HepG2 (cell line): Measurements from ENCODE around the gene PGAP1.

Experiments
- ESRRA ChIP-seq: sonication (generic); formaldehyde crosslinking; IDR thresholded peaks from 2 replicates; pipeline ENCODE4 v1.5.1; 2020; ENCODE audit warnings: mild to moderate bottlenecking, low read depth, missing genetic modification reagents
- ETV5 ChIP-seq: IDR thresholded peaks from 2 replicates; pipeline ENCODE4 v1.6.1; 2018; ENCODE audit warnings: missing biosample characterization, missing genetic modification reagents, inconsistent platforms, borderline replicate concordance
- EZH2 ChIP-seq: conservative IDR thresholded peaks from 2 replicates; pipeline ENCODE4 v1.6.1; 2012; ENCODE audit warnings: mild to moderate bottlenecking, low read depth, low read length, moderate library complexity
- JARID2 ChIP-seq: sonication (generic); formaldehyde crosslinking; IDR thresholded peaks from 2 replicates; pipeline ENCODE4 v1.8.1; 2023; ENCODE audit warnings: missing genetic modification reagents, inconsistent platforms; ENCODE audit not compliant: insufficient replicate concordance
- JUN ChIP-seq: sonication (generic); formaldehyde crosslinking; IDR thresholded peaks from 2 replicates; pipeline ENCODE4 v1.4.0; 2020; ENCODE audit warnings: mild to moderate bottlenecking, missing genetic modification reagents
- PRDM4 ChIP-seq: sonication (generic); formaldehyde crosslinking; IDR thresholded peaks from 2 replicates; pipeline ENCODE4 v1.9.0; 2021; ENCODE audit warnings: missing genetic modification reagents, borderline replicate concordance
- RFX5 ChIP-seq: IDR thresholded peaks from 2 replicates; pipeline ENCODE4 v1.6.1; 2011; ENCODE audit warnings: low read depth, low read length, improper control_type of control experiment
- ZNF207 ChIP-seq: fragments of 450-650 bp; IDR thresholded peaks from 2 replicates; pipeline ENCODE4 v1.6.1; 2016; ENCODE audit warnings: antibody characterized with exemption, borderline replicate concordance
- ZNF431 ChIP-seq: sonication (generic); formaldehyde crosslinking; IDR thresholded peaks from 2 replicates; pipeline ENCODE4 v1.9.0; 2022; ENCODE audit warnings: missing genetic modification reagents, low read depth, mild to moderate bottlenecking, borderline replicate concordance
- ZNF737 ChIP-seq: sonication (generic); formaldehyde crosslinking; IDR thresholded peaks from 2 replicates; pipeline ENCODE4 v1.5.0; 2020; ENCODE audit warnings: missing genetic modification reagents, mild to moderate bottlenecking, borderline replicate concordance

DNA sequence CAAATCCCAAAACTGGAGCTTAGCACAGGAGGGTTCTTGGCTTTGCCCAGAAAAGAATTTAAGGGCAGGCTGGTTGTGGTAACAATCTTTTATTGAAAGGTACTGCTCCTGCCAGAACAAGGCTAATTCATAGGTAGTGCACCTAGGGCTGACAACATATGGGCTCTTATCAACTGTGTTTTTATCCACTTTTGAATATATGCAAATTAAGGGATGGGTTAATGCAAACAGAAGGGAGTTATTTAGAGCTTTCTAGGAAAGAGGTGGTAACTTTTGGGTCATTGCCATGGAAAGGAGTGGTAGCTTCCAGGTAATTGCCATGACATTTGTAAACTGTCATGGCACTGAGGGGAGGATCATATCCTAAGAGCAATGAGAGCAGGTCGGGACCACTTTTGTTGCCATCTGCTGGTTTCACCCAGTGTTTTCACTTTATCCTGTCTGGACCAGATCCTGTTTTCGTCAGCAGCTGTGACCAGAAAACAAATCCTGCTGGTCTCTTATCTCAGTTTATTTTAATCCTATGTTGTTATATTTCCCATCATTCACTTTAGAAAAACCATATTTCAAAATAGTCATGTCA, 118.3 kb downstream of the PGAP1 start:
- TF ChIP-seq PRDM4 (CRISPR knock-in tag) (no peak), ZNF431 (no peak), ZNF737 (CRISPR knock-in tag) (no peak), ZNF207 (no peak), JUN (CRISPR knock-in tag) (no peak), JARID2 (CRISPR knock-in tag) (no peak), ETV5 (CRISPR knock-in tag) (no peak), RFX5 (no peak), ESRRA (CRISPR knock-in tag) (no peak), EZH2 (no peak)
